ENCODE results near the gene SLC12A5.

Gene SLC12A5

DNA sequence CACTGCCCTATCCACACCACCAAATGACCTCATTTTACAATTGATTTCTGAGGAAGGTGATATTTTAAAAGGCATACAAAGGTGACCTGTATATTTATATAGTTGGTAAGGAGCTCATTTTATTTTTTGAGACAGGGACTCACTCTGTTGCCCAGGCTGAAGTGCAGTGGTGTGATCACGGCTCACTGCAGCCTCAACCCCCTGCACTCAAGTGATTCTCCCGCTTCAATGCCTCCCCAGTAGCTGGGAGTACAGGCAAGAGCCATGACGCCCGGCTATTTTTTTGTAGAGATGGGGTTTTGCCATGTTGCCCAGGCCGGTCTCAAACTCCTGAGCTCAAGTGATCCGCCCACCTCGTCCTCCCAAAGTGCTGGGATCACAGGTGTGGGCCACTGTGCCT lies 47.8 kb downstream of the SLC12A5 start:
- Histone ChIP-seq H3K9me2 (replicated peaks; ENCODE audit: insufficient read depth, low read length) (no peaks in the 10 kb centered on the region), H3K4me1 (ENCODE audit: low read length) (peaks cover 23% of the 10 kb centered on the region), H3F3A (ENCODE audit: insufficient read depth, low read length) (no peaks in the 10 kb centered on the region), H4K20me1 (ENCODE audit: insufficient read depth, low read length) (peaks cover 17% of the 10 kb centered on the region), H3K4me3 (ENCODE audit: low read length) (no peak overlapping the region), H3K79me2 (ENCODE audit: low read length) (peaks cover 40% of the 10 kb centered on the region), H3K36me3 (replicated peaks; ENCODE audit: insufficient read depth, low read length) (no peaks in the 10 kb centered on the region; the same call in 1 of the 2 replicates), H3K27ac (ENCODE audit: low read length) (no peak overlapping the region), H3K27me3 (replicated peaks; ENCODE audit: insufficient read depth, low read length) (no peaks in the 10 kb centered on the region), H3K4me2 (ENCODE audit: low read depth, low read length) (no peak overlapping the region), H3K9ac (ENCODE audit: low read length) (no peak overlapping the region), H2AFZ (ENCODE audit: low read length) (no peak overlapping the region), H3K9me3 (replicated peaks; ENCODE audit: insufficient read depth, low read length) (no peaks in the 10 kb centered on the region)
- TF ChIP-seq, protein P1, sequence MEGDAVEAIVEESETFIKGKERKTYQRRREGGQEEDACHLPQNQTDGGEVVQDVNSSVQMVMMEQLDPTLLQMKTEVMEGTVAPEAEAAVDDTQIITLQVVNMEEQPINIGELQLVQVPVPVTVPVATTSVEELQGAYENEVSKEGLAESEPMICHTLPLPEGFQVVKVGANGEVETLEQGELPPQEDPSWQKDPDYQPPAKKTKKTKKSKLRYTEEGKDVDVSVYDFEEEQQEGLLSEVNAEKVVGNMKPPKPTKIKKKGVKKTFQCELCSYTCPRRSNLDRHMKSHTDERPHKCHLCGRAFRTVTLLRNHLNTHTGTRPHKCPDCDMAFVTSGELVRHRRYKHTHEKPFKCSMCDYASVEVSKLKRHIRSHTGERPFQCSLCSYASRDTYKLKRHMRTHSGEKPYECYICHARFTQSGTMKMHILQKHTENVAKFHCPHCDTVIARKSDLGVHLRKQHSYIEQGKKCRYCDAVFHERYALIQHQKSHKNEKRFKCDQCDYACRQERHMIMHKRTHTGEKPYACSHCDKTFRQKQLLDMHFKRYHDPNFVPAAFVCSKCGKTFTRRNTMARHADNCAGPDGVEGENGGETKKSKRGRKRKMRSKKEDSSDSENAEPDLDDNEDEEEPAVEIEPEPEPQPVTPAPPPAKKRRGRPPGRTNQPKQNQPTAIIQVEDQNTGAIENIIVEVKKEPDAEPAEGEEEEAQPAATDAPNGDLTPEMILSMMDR (IDR thresholded peaks at IDR 0.05; ENCODE audit: low read length) = no peak
- TF ChIP-seq EZH2phosphoT487 (IDR thresholded peaks at IDR 0.05; ENCODE audit: low read length) (no peak), EZH2 (optimal IDR thresholded peaks at IDR 0.05; ENCODE audit: low read depth, low read length) (no peak)
- DNase-seq = no peak

DNA sequence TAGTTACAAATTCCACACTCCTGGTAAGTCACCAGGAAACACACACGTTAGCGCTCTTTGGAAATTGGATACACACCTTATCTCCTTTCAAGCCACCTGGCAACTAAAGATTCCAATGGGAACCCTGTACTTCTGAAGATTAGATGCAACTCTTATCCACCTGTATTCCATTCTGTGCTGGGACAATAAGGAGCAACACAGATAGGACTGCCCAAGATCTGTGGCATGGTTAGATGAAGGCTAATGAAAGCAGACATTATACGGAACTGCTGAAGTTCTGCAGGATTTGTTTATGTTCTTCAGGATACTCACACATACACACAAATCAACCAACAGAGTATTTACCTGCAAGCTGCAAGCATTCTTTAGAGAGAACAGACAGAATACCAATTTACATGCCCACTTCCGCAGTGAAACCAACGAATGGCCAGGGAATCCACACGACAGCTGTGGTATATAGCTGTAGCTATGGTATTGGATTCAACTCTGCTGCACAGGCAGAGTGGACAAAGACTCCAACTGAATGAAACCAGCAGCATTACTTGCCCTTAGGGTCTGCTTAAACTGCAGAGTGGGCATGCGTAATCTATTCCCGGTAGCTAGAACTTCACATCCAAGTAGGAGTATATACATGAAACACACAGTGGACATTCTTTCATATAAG lies 48.8 kb downstream of the SLC12A5 start:
- Histone ChIP-seq H2AFZ (ENCODE audit: low read length) (no peak overlapping the region), H3K36me3 (replicated peaks; ENCODE audit: insufficient read depth, low read length) (no peaks in the 10 kb centered on the region; the same call in 1 of the 2 replicates), H3K27me3 (replicated peaks; ENCODE audit: insufficient read depth, low read length) (no peaks in the 10 kb centered on the region), H4K20me1 (ENCODE audit: insufficient read depth, low read length) (peaks cover 24% of the 10 kb centered on the region), H3F3A (ENCODE audit: insufficient read depth, low read length) (no peaks in the 10 kb centered on the region), H3K9ac (ENCODE audit: low read length) (no peak overlapping the region), H3K27ac (ENCODE audit: low read length) (peak overlapping the region; percentile 2; the same call in 1 of the 2 replicates), H3K9me3 (replicated peaks; ENCODE audit: insufficient read depth, low read length) (no peaks in the 10 kb centered on the region), H3K4me2 (ENCODE audit: low read depth, low read length) (peak overlapping the region; percentile 4; the same call in 1 of the 2 replicates), H3K4me3 (ENCODE audit: low read length) (no peak overlapping the region), H3K79me2 (ENCODE audit: low read length) (peaks cover 50% of the 10 kb centered on the region), H3K4me1 (ENCODE audit: low read length) (peaks cover 23% of the 10 kb centered on the region), H3K9me2 (replicated peaks; ENCODE audit: insufficient read depth, low read length) (no peaks in the 10 kb centered on the region)
- DNase-seq = peak; percentile 64
- TF ChIP-seq EZH2 (optimal IDR thresholded peaks at IDR 0.05; ENCODE audit: low read depth, low read length) = no peak
- TF ChIP-seq, protein P1 (IDR thresholded peaks at IDR 0.05; ENCODE audit: low read length) = no peak
- TF ChIP-seq EZH2phosphoT487 (IDR thresholded peaks at IDR 0.05; ENCODE audit: low read length) = no peak

DNA sequence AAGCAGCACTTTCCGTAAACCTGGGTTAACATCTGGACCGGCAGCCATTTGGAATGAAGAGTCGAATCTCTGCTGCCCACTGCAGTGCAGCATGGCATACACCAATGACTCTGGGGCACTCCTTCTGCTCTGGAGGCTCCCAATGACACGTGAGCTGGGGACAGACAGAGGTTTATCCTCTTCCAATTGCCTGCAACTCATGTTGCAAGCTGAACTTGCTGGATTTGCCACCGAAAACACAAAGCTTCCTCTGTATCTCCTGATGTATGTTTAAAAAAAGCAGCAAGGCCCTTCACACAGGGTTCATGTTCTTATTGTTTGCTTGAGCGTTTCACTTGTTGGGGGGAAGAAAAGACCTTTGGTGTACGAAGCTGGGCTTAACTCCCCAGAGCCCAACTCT lies 49.9 kb downstream of the SLC12A5 start:
- Histone ChIP-seq H3K9me2 (replicated peaks; ENCODE audit: insufficient read depth, low read length) (no peaks in the 10 kb centered on the region), H3F3A (ENCODE audit: insufficient read depth, low read length) (no peaks in the 10 kb centered on the region), H3K27ac (ENCODE audit: low read length) (no peak overlapping the region), H3K36me3 (replicated peaks; ENCODE audit: insufficient read depth, low read length) (no peaks in the 10 kb centered on the region; the same call in 1 of the 2 replicates), H2AFZ (ENCODE audit: low read length) (no peak overlapping the region), H3K4me1 (ENCODE audit: low read length) (peaks cover 23% of the 10 kb centered on the region), H3K4me3 (ENCODE audit: low read length) (no peak overlapping the region), H3K27me3 (replicated peaks; ENCODE audit: insufficient read depth, low read length) (no peaks in the 10 kb centered on the region), H3K4me2 (ENCODE audit: low read depth, low read length) (0 out of 2 replicates have a peak overlapping the region, but pooled peaks have one; percentile 4), H3K79me2 (ENCODE audit: low read length) (peaks cover 62% of the 10 kb centered on the region), H4K20me1 (ENCODE audit: insufficient read depth, low read length) (peaks cover 34% of the 10 kb centered on the region), H3K9ac (ENCODE audit: low read length) (no peak overlapping the region), H3K9me3 (replicated peaks; ENCODE audit: insufficient read depth, low read length) (no peaks in the 10 kb centered on the region)
- TF ChIP-seq EZH2 (optimal IDR thresholded peaks at IDR 0.05; ENCODE audit: low read depth, low read length) (no peak), EZH2phosphoT487 (IDR thresholded peaks at IDR 0.05; ENCODE audit: low read length) (no peak)
- TF ChIP-seq, protein P1 (IDR thresholded peaks at IDR 0.05; ENCODE audit: low read length) = no peak
- no peak for DNase-seq
